Measurements from ENCODE around the gene CHI3L2. TPM values are rescaled to one million over a fixed set of nuclear protein-coding genes. Genes with fewer than 3 reads are reported as not detected.

CHI3L2 gene
- total and polyA plus RNA-seq, 10 of the 15 experiments (the other 5 are each of a cell fraction or from before 2014, with no cell fraction given), result 37.1 to 508 (median 98.3) TPM

GRCh38 chr1:111199881-111200801, 27.4 kb upstream of the CHI3L2 start, which contains the start of gene DENND2D (continued):
- TF ChIP-seq, protein P1, sequence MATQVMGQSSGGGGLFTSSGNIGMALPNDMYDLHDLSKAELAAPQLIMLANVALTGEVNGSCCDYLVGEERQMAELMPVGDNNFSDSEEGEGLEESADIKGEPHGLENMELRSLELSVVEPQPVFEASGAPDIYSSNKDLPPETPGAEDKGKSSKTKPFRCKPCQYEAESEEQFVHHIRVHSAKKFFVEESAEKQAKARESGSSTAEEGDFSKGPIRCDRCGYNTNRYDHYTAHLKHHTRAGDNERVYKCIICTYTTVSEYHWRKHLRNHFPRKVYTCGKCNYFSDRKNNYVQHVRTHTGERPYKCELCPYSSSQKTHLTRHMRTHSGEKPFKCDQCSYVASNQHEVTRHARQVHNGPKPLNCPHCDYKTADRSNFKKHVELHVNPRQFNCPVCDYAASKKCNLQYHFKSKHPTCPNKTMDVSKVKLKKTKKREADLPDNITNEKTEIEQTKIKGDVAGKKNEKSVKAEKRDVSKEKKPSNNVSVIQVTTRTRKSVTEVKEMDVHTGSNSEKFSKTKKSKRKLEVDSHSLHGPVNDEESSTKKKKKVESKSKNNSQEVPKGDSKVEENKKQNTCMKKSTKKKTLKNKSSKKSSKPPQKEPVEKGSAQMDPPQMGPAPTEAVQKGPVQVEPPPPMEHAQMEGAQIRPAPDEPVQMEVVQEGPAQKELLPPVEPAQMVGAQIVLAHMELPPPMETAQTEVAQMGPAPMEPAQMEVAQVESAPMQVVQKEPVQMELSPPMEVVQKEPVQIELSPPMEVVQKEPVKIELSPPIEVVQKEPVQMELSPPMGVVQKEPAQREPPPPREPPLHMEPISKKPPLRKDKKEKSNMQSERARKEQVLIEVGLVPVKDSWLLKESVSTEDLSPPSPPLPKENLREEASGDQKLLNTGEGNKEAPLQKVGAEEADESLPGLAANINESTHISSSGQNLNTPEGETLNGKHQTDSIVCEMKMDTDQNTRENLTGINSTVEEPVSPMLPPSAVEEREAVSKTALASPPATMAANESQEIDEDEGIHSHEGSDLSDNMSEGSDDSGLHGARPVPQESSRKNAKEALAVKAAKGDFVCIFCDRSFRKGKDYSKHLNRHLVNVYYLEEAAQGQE (IDR thresholded peaks at IDR 0.05; ENCODE audit: low read depth, low read length), result peak; percentile 11; the same call in 1 of the 2 replicates
- TF ChIP-seq TCF3 (IDR thresholded peaks at IDR 0.05; ENCODE audit: borderline replicate concordance, insufficient read depth, low read depth, low read length) (peak; percentile 53; the same call in 1 of the 2 replicates), WRNIP1 (IDR thresholded peaks at IDR 0.05; ENCODE audit: borderline replicate concordance, low read depth, low read length) (no peak; the same call in 1 of the 2 replicates), MEF2A (IDR thresholded peaks at IDR 0.05; ENCODE audit: insufficient read depth, low read depth, low read length) (no peak), STAT1 (conservative IDR thresholded peaks at IDR 0.05) (no peak), SMARCA5 (IDR thresholded peaks at IDR 0.05) (no peak), SMAD5 (IDR thresholded peaks at IDR 0.05; ENCODE audit: low read depth) (peak; percentile 95), ZNF622 (IDR thresholded peaks at IDR 0.05) (no peak), IKZF2 (IDR thresholded peaks at IDR 0.05) (peak; percentile 52 to 62; a peak in 3 of 4 replicates), ZZZ3 (IDR thresholded peaks at IDR 0.05; ENCODE audit: control insufficient read depth, insufficient read length, low read depth) (no peak), TCF12 (IDR thresholded peaks at IDR 0.05; ENCODE audit: low read depth, low read length) (no peak), SUPT20H (IDR thresholded peaks at IDR 0.05; ENCODE audit: borderline replicate concordance, control insufficient read depth, low read depth, low read length) (no peak), ATF7 (IDR thresholded peaks at IDR 0.05; ENCODE audit: low read depth) (peak; percentile 76), CBX3 (IDR thresholded peaks at IDR 0.05; ENCODE audit: borderline replicate concordance, low read depth) (no peak)
- TF ChIP-seq, protein P2, sequence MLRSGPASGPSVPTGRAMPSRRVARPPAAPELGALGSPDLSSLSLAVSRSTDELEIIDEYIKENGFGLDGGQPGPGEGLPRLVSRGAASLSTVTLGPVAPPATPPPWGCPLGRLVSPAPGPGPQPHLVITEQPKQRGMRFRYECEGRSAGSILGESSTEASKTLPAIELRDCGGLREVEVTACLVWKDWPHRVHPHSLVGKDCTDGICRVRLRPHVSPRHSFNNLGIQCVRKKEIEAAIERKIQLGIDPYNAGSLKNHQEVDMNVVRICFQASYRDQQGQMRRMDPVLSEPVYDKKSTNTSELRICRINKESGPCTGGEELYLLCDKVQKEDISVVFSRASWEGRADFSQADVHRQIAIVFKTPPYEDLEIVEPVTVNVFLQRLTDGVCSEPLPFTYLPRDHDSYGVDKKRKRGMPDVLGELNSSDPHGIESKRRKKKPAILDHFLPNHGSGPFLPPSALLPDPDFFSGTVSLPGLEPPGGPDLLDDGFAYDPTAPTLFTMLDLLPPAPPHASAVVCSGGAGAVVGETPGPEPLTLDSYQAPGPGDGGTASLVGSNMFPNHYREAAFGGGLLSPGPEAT (IDR thresholded peaks at IDR 0.05; ENCODE audit: low read depth), result peak; percentile 73; the same call in 1 of the 2 replicates

All from GM12878 (cell line).